ENCODE measurements around the gene FAM187B.
A peak's percentile ranks its signal among the peaks of the same experiment; 100 is the strongest.
"Not testable (repeated sequence)": the region's sequence is repeated elsewhere in the genome, so short reads cannot be mapped to it uniquely, and the experiment has no call there.

Gene FAM187B

GRCh38 chr19:35205733-35206323 is 22.7 kb downstream of the FAM187B start:
- no peak for DNase-seq (ENCODE audit: low read depth)
- TF ChIP-seq, protein P1, sequence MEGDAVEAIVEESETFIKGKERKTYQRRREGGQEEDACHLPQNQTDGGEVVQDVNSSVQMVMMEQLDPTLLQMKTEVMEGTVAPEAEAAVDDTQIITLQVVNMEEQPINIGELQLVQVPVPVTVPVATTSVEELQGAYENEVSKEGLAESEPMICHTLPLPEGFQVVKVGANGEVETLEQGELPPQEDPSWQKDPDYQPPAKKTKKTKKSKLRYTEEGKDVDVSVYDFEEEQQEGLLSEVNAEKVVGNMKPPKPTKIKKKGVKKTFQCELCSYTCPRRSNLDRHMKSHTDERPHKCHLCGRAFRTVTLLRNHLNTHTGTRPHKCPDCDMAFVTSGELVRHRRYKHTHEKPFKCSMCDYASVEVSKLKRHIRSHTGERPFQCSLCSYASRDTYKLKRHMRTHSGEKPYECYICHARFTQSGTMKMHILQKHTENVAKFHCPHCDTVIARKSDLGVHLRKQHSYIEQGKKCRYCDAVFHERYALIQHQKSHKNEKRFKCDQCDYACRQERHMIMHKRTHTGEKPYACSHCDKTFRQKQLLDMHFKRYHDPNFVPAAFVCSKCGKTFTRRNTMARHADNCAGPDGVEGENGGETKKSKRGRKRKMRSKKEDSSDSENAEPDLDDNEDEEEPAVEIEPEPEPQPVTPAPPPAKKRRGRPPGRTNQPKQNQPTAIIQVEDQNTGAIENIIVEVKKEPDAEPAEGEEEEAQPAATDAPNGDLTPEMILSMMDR (IDR thresholded peaks at IDR 0.05; ENCODE audit: control insufficient read depth, insufficient read depth, low read depth, low read length, missing control alignments), result no peak
- H3K4me3 ChIP-seq (ENCODE audit: control insufficient read depth, low read depth, low read length), result no peak overlapping the region

- H3K4me3 ChIP-seq (ENCODE audit: control insufficient read depth, low read depth, low read length), result no peak overlapping the region
- TF ChIP-seq, protein P1 (IDR thresholded peaks at IDR 0.05; ENCODE audit: control insufficient read depth, insufficient read depth, low read depth, low read length, missing control alignments), result no peak
- DNase-seq (ENCODE audit: low read depth), result no peak
Observed at GRCh38 chr19:35204799-35205732, 23.5 kb downstream of the FAM187B start.

- no peak overlapping the region for H3K4me3 ChIP-seq (ENCODE audit: control insufficient read depth, low read depth, low read length)
- TF ChIP-seq, protein P1 (IDR thresholded peaks at IDR 0.05; ENCODE audit: control insufficient read depth, insufficient read depth, low read depth, low read length, missing control alignments), result no peak
- no peak for DNase-seq (ENCODE audit: low read depth)
Observed at GRCh38 chr19:35202722-35203688, 25.5 kb downstream of the FAM187B start.

DNA sequence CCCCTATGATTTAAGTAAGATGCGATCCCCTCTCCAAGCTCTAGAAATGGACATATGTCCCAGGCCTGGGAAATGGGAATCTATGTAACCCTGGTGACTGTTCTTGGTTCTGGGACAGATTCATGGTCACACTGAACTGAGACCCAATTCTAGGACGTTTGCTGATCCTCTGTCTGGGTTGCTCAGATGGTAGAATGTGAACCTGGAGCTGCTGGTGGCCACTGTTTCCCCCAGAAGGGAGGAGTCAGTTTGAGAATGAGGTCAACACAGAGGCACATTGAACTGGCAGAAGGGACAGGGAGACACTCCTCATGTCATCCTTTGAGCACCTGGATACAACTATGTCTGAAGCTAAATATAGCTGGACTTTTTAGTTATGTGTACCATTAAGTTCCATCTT is 29.1 kb downstream of the FAM187B start:
- H3K4me3 ChIP-seq (ENCODE audit: control insufficient read depth, low read depth, low read length), result no peak overlapping the region
- TF ChIP-seq, protein P1 (IDR thresholded peaks at IDR 0.05; ENCODE audit: control insufficient read depth, insufficient read depth, low read depth, low read length, missing control alignments), result no peak
- no peak for DNase-seq (ENCODE audit: low read depth)

GRCh38 chr19:35196861-35197260 is 31.7 kb downstream of the FAM187B start:
- not testable (repeated sequence) for DNase-seq (ENCODE audit: low read depth); H3K4me3 ChIP-seq (ENCODE audit: control insufficient read depth, low read depth, low read length)

- TF ChIP-seq, protein P1 (IDR thresholded peaks at IDR 0.05; ENCODE audit: control insufficient read depth, insufficient read depth, low read depth, low read length, missing control alignments), result no peak
- H3K4me3 ChIP-seq (ENCODE audit: control insufficient read depth, low read depth, low read length), result no peak overlapping the region
- DNase-seq (ENCODE audit: low read depth), result peak; percentile 34
Observed at GRCh38 chr19:35195830-35196229, 32.7 kb downstream of the FAM187B start.

All from AG09309 (cell line).